ENCODE measurements around the gene LCP1. TPM values are rescaled to one million over a fixed set of nuclear protein-coding genes. Genes with fewer than 3 reads are reported as not detected.

The LCP1 gene
- total RNA-seq, 1 experiment from 2014 or later, result 73.0 TPM

GRCh38 chr13:46140044-46140443, 41.9 kb downstream of the LCP1 start:
- DNase-seq (ENCODE audit: low read depth in 1 of 2, low spot score in 2 of 2), result no peak
- Histone ChIP-seq H3K9me3 (replicated peaks) (no peaks in the 10 kb centered on the region), H3K27me3 (replicated peaks) (no peaks in the 10 kb centered on the region), H3K4me3 (no peak overlapping the region), H3K36me3 (no peaks in the 10 kb centered on the region; the same call in 1 of the 2 replicates), H3K27ac (no peak overlapping the region), H3K4me1 (replicated peaks) (no peaks in the 10 kb centered on the region)

- Histone ChIP-seq H3K27ac (no peak overlapping the region), H3K4me3 (no peak overlapping the region), H3K36me3 (no peaks in the 10 kb centered on the region; the same call in none of the 2 replicates), H3K4me1 (replicated peaks) (no peaks in the 10 kb centered on the region), H3K9me3 (replicated peaks) (no peaks in the 10 kb centered on the region), H3K27me3 (replicated peaks) (no peaks in the 10 kb centered on the region)
- DNase-seq (ENCODE audit: low read depth in 1 of 2, low spot score in 2 of 2), result no peak
These were observed 44.2 kb downstream of the LCP1 start for GRCh38 chr13:46137627-46138317.

- Histone ChIP-seq H3K27me3 (replicated peaks) (no peaks in the 10 kb centered on the region), H3K27ac (no peak overlapping the region)
- no peak for DNase-seq (ENCODE audit: low read depth in 1 of 2, low spot score in 2 of 2)
These were observed 45.3 kb downstream of the LCP1 start for GRCh38 chr13:46136688-46137087.

GRCh38 chr13:46134961-46135522, 46.9 kb downstream of the LCP1 start:
- no peak for DNase-seq (ENCODE audit: low read depth in 1 of 2, low spot score in 2 of 2)
- Histone ChIP-seq H3K27me3 (replicated peaks) (no peaks in the 10 kb centered on the region), H3K27ac (no peak overlapping the region)

More at GRCh38 chr13:46136688-46137087, 45.3 kb downstream of the LCP1 start:
- no peaks in the 10 kb centered on the region; the same call in none of the 2 replicates for H3K36me3 ChIP-seq
- no peak overlapping the region for H3K4me3 ChIP-seq
- no peaks in the 10 kb centered on the region for H3K9me3 ChIP-seq (replicated peaks)
- no peaks in the 10 kb centered on the region for H3K4me1 ChIP-seq (replicated peaks)

GRCh38 chr13:46134494-46134893, 47.5 kb downstream of the LCP1 start:
- DNase-seq (ENCODE audit: low read depth in 1 of 2, low spot score in 2 of 2), result no peak
- Histone ChIP-seq H3K4me1 (replicated peaks) (no peaks in the 10 kb centered on the region), H3K4me3 (no peak overlapping the region), H3K36me3 (peaks cover 3% of the 10 kb centered on the region), H3K9me3 (replicated peaks) (no peaks in the 10 kb centered on the region), H3K27me3 (replicated peaks) (no peaks in the 10 kb centered on the region), H3K27ac (no peak overlapping the region)

More at GRCh38 chr13:46134961-46135522, 46.9 kb downstream of the LCP1 start:
- Histone ChIP-seq H3K4me1 (replicated peaks) (no peaks in the 10 kb centered on the region), H3K36me3 (peaks cover 3% of the 10 kb centered on the region), H3K4me3 (no peak overlapping the region), H3K9me3 (replicated peaks) (no peaks in the 10 kb centered on the region)

GRCh38 chr13:46132109-46132508, 49.9 kb downstream of the LCP1 start:
- Histone ChIP-seq H3K27ac (no peak overlapping the region), H3K36me3 (peaks cover 3% of the 10 kb centered on the region), H3K27me3 (replicated peaks) (no peaks in the 10 kb centered on the region), H3K9me3 (replicated peaks) (no peaks in the 10 kb centered on the region), H3K4me3 (no peak overlapping the region), H3K4me1 (replicated peaks) (no peaks in the 10 kb centered on the region)
- no peak for DNase-seq (ENCODE audit: low read depth in 1 of 2, low spot score in 2 of 2)

- no peak for DNase-seq (ENCODE audit: low read depth in 1 of 2, low spot score in 2 of 2)
- Histone ChIP-seq H3K4me3 (no peak overlapping the region), H3K9me3 (replicated peaks) (no peaks in the 10 kb centered on the region), H3K36me3 (peaks cover 4% of the 10 kb centered on the region), H3K4me1 (replicated peaks) (no peaks in the 10 kb centered on the region), H3K27ac (no peak overlapping the region), H3K27me3 (replicated peaks) (no peaks in the 10 kb centered on the region)
These were observed 50.3 kb downstream of the LCP1 start for GRCh38 chr13:46131705-46132104.

- H3K9me3 ChIP-seq (replicated peaks), result no peaks in the 10 kb centered on the region
- no peak overlapping the region for H3K27ac ChIP-seq
- H3K4me3 ChIP-seq, result no peak overlapping the region
- no peak for DNase-seq (ENCODE audit: low read depth in 1 of 2, low spot score in 2 of 2)
- no peaks in the 10 kb centered on the region for H3K27me3 ChIP-seq (replicated peaks)
- peaks cover 12% of the 10 kb centered on the region for H3K36me3 ChIP-seq
- H3K4me1 ChIP-seq (replicated peaks), result no peaks in the 10 kb centered on the region
These were observed 51.9 kb downstream of the LCP1 start for GRCh38 chr13:46129955-46130618.

GRCh38 chr13:46129124-46129523, 52.9 kb downstream of the LCP1 start:
- peaks cover 12% of the 10 kb centered on the region for H3K36me3 ChIP-seq
- H3K27ac ChIP-seq, result no peak overlapping the region
- H3K27me3 ChIP-seq (replicated peaks), result no peaks in the 10 kb centered on the region
- DNase-seq (ENCODE audit: low read depth in 1 of 2, low spot score in 2 of 2), result no peak
- no peaks in the 10 kb centered on the region for H3K4me1 ChIP-seq (replicated peaks)
- H3K4me3 ChIP-seq, result no peak overlapping the region
- H3K9me3 ChIP-seq (replicated peaks), result no peaks in the 10 kb centered on the region

GRCh38 chr13:46127358-46128023, 54.5 kb downstream of the LCP1 start:
- DNase-seq (ENCODE audit: low read depth in 1 of 2, low spot score in 2 of 2), result no peak

GRCh38 chr13:46126552-46127357, 55.2 kb downstream of the LCP1 start:
- peak; percentile 29 to 50 for DNase-seq (ENCODE audit: low read depth in 1 of 2, low spot score in 2 of 2)

More at GRCh38 chr13:46127358-46128023, 54.5 kb downstream of the LCP1 start:
- Histone ChIP-seq H3K27me3 (replicated peaks) (no peaks in the 10 kb centered on the region), H3K9me3 (replicated peaks) (no peaks in the 10 kb centered on the region), H3K4me1 (replicated peaks) (no peaks in the 10 kb centered on the region), H3K4me3 (no peak overlapping the region), H3K36me3 (peaks cover 12% of the 10 kb centered on the region), H3K27ac (no peak overlapping the region)

GRCh38 chr13:46126056-46126455, 55.9 kb downstream of the LCP1 start:
- no peak for DNase-seq (ENCODE audit: low read depth in 1 of 2, low spot score in 2 of 2)
- H3K27ac ChIP-seq, result no peak overlapping the region
- no peak overlapping the region for H3K4me3 ChIP-seq
- H3K36me3 ChIP-seq, result peaks cover 9% of the 10 kb centered on the region
- H3K4me1 ChIP-seq (replicated peaks), result no peaks in the 10 kb centered on the region
- H3K9me3 ChIP-seq (replicated peaks), result no peaks in the 10 kb centered on the region
- no peaks in the 10 kb centered on the region for H3K27me3 ChIP-seq (replicated peaks)

More at GRCh38 chr13:46126552-46127357, 55.2 kb downstream of the LCP1 start:
- H3K4me1 ChIP-seq (replicated peaks), result no peaks in the 10 kb centered on the region
- H3K36me3 ChIP-seq, result peaks cover 12% of the 10 kb centered on the region
- H3K27me3 ChIP-seq (replicated peaks), result no peaks in the 10 kb centered on the region
- H3K4me3 ChIP-seq, result no peak overlapping the region
- H3K27ac ChIP-seq, result no peak overlapping the region
- H3K9me3 ChIP-seq (replicated peaks), result no peaks in the 10 kb centered on the region

Data from SJSA1 (cell line).